Thymus (tissue), 11 donors: ENCODE results near the gene RCSD1. TPM values are rescaled to one million over a fixed set of nuclear protein-coding genes. Genes with fewer than 3 reads are reported as not detected.

Experiments
- DNase-seq, 9 donors: peaks; one replicate each; pipeline ENCODE4 v3.0.0-alpha.2; 2013; ENCODE audit warnings: low spot score in 9 of 9, low read depth in 6 of 9, missing footprints in 1 of 9
- H3K27ac ChIP-seq, 2 donors: one replicate each; pipeline ENCODE4 v1.5.1; 2013; ENCODE audit warnings: control low read depth in 1 of 2, low read depth in 1 of 2, low read length in 1 of 2, mild to moderate bottlenecking in 1 of 2, moderate library complexity in 1 of 2
- H3K27me3 ChIP-seq, 2 donors: one replicate each; pipeline ENCODE4 v1.5.1; 2013; ENCODE audit warnings: low read length in 1 of 2; ENCODE audit not compliant: control insufficient read depth in 2 of 2, insufficient read depth in 1 of 2
- H3K36me3 ChIP-seq, 2 donors: one replicate each; pipeline ENCODE4 v1.5.1; 2013; ENCODE audit warnings: low read length in 1 of 2, mild to moderate bottlenecking in 1 of 2, moderate library complexity in 1 of 2; ENCODE audit not compliant: control insufficient read depth in 2 of 2, insufficient read depth in 2 of 2
- H3K4me1 ChIP-seq, 2 donors: one replicate each; pipeline ENCODE4 v1.5.1; 2013; ENCODE audit warnings: low read length in 2 of 2; ENCODE audit not compliant: control insufficient read depth in 2 of 2, insufficient read depth in 2 of 2
- H3K4me3 ChIP-seq, 2 donors: one replicate each; pipeline ENCODE4 v1.5.1; 2013; ENCODE audit warnings: low read length in 2 of 2, control low read depth in 1 of 2, mild to moderate bottlenecking in 1 of 2
- H3K9me3 ChIP-seq, 2 donors: one replicate each; pipeline ENCODE4 v1.5.1; 2013; ENCODE audit warnings: low read length in 1 of 2, mild to moderate bottlenecking in 1 of 2; ENCODE audit not compliant: control insufficient read depth in 2 of 2, insufficient read depth in 1 of 2
- WGBS: extraction: QIAGEN DNeasy Blood & Tissue Kit; methylation state at CpG from one replicate; pipeline ENCODE4 v1.1.7; 2013; 5-methylcytosine and 5-hydroxymethylcytosine counted together
- polyA plus RNA-seq: library from polyadenylated mRNA; stranded (reverse); fragments of 200-250 nt; gene quantifications from one replicate; pipeline ENCODE4 v1.2.3, GENCODE V29; 2013
- total RNA-seq: library from RNA; stranded (reverse); fragments of 120-200 nt; gene quantifications from one replicate; pipeline ENCODE4 v1.2.4, GENCODE V29; 2013
- donor health status: healthy.

Gene RCSD1
- total and polyA plus RNA-seq, 2 donors = 69.4 to 95.8 TPM

DNA sequence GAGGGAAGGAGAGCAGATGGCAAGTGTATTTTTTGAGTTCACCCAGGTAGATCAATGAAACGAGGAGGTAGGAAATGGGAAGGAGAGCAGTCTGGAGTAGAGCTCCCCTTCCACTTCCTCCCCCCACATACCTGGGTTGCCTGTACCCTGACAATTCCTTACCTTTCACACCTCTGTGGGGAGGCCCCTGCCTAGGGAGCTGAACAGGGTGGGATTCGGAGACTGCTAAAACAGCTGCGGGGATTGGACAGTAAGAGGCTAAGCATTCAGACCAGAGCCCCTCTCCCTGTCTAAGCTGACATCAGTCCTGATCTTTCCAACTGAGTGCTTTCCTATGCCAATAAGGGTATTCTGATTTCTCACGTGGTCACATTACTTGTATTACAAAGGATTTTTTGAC, 14.5 kb downstream of the RCSD1 start:
- H3K4me3 ChIP-seq = no peak overlapping the region
- H3K27ac ChIP-seq = no peak overlapping the region
- no peak for DNase-seq
- peaks cover 63 to 74% of the 10 kb centered on the region in 2 donors for H3K36me3 ChIP-seq
- no peaks in the 10 kb centered on the region for H3K9me3 ChIP-seq
- WGBS = 86% methylated on average over 4 of the region's 4 CpGs
- H3K27me3 ChIP-seq = no peaks in the 10 kb centered on the region
- peaks cover 35 to 43% of the 10 kb centered on the region in 2 donors for H3K4me1 ChIP-seq

- Histone ChIP-seq H3K27me3 (no peaks in the 10 kb centered on the region), H3K4me1 (peaks cover 41 to 44% of the 10 kb centered on the region in 2 donors), H3K27ac (no peak overlapping the region), H3K36me3 (peaks cover 63 to 68% of the 10 kb centered on the region in 2 donors), H3K9me3 (no peaks in the 10 kb centered on the region), H3K4me3 (no peak overlapping the region)
- WGBS = 84% methylated on average over 3 of the region's 3 CpGs
- DNase-seq = no peak
Observed at GRCh38 chr1:167645140-167645541, 15.1 kb downstream of the RCSD1 start.

DNA sequence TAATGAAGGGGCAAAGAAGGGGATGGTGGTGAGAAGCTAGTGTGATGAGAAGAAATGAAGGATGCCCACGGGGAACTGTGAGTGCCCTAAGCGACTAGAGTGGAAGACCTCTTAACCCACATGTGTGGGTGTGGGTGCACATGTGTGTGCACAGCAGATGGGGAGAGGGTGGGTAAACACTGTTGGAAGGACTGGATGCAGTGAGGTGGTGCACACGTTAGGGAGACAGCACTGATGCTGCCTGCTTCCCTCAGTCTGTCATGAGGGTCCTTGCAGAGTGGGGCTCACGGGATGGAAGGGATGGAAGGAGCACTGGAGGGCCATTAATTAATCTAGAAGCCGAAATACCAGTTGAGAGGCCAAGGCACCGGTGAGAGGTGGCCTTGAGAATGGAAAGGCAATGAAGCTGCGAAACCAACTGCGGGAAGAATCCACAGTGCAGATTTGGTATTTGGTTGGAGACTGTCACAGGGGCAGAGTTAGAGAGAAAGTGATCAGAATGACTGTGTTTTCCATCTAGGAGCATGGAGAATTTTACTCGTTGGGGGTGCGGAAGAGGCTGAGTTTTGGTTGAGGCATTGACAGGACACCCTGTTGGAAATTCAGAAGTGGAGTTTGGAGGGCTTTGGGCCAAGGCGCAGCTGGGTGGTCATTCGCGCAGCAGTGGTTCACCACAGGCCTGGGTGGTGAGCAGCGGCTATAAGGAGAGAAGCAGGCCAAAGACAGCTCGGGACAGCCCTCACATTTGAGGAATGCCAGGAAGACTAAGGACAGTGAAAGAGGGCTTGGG, 15.8 kb downstream of the RCSD1 start:
- H3K36me3 ChIP-seq = peaks cover 58 to 67% of the 10 kb centered on the region in 2 donors
- H3K9me3 ChIP-seq = no peaks in the 10 kb centered on the region
- no peak overlapping the region for H3K27ac ChIP-seq
- no peaks in the 10 kb centered on the region for H3K27me3 ChIP-seq
- H3K4me1 ChIP-seq = peaks cover 45 to 48% of the 10 kb centered on the region in 2 donors
- no peak overlapping the region for H3K4me3 ChIP-seq
- DNase-seq = no peak
- WGBS = 83% methylated on average over 15 of the region's 15 CpGs

GRCh38 chr1:167648252-167648849, 18.3 kb downstream of the RCSD1 start:
- peaks cover 52% of the 10 kb centered on the region in 2 donors for H3K4me1 ChIP-seq
- peaks cover 43 to 54% of the 10 kb centered on the region in 2 donors for H3K36me3 ChIP-seq
- H3K27me3 ChIP-seq = no peaks in the 10 kb centered on the region
- 83% methylated on average over 5 of the region's 5 CpGs for WGBS
- no peaks in the 10 kb centered on the region for H3K9me3 ChIP-seq
- no peak for DNase-seq
- peak overlapping the region in 1 of 2 donors; percentile 3 for H3K27ac ChIP-seq
- no peak overlapping the region for H3K4me3 ChIP-seq

DNA sequence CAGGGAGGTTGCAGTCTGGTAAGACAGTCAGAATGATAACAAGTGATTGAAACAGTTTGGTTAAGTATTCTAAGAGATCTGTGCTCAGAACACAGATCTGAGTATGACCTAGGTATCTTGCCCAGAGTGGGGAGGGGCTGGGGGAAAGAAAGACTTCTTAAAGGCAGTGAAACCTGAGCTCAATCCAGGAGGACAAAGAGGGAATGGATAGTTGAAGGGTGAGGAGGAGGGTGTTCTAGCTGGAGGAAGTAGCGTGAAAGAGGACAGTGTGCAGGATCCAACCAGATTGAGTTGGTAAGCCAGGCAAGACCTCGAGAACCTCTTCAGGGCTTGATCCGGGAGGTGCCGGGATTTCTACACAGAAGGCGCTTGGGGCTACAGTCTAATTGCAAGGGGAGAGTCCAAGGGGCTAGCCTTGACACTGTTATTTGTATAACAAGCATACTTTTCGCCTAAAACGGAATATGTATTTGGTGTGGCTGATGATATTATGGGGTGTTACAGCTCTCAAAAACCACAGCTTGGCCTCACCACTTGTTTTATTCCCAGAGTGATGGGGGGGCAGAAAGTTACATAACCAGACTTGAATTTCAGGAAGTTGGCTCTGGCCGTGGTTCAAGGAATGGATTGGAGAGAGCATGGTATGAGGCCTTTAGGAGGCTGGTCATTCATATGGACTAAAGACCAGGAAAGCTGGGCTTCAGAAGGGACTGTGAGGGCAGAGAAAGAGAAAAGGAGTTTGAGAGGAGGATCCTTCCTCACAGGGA, 19.1 kb downstream of the RCSD1 start:
- Histone ChIP-seq H3K27ac (peak overlapping the region; percentile 70 to 76), H3K4me3 (no peak overlapping the region), H3K27me3 (no peaks in the 10 kb centered on the region), H3K9me3 (no peaks in the 10 kb centered on the region), H3K4me1 (peaks cover 54 to 55% of the 10 kb centered on the region in 2 donors), H3K36me3 (peaks cover 44 to 54% of the 10 kb centered on the region in 2 donors)
- no peak for DNase-seq
- 56% methylated on average over 8 of the region's 8 CpGs for WGBS

DNA sequence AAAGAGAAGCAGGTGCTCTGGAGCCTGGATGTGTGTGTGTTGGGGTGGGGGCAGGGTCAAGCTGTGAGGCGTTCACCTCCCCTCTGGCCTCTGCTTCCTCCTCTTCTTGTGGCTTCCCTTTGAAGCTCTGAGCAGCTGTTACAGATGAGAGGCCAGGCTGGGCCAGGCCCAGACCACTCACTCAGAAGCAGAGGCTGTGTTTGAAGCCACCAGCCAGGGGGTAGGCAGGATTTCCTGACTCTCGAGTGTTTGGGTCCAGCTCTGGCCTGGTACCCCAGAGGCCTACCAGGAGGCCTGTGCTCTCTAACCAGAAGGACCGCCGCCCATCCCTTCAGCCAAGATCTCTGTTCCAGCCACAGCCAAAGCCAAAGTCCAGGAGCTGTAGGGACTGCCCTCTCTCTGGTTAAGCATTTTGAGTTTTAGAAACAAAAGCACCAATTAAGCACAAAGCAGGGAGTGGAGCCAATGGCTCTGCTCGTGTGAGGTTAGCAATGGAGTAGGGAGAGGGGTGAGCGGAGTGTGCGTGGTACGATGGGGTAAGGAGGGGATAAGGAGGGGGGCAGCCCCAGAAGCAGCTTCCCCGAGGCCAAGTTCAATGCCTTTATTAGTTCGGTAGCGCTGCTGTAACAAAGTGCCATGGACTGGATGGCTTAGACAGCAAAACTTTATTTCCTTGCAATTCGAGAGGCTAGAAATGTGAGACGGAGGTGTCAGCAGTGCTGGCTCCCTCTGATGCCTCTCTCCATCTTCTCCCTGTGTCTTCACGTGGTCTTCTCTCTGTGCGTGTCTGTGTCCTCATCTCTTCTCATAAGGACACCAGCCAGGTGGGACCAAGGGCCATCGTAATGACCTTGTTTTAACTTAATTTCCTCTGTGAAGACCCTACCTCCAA, 20.5 kb downstream of the RCSD1 start:
- no peaks in the 10 kb centered on the region for H3K9me3 ChIP-seq
- DNase-seq = peak in 3 of 9 donors; percentile 33 to 59 (median 35)
- H3K27me3 ChIP-seq = no peaks in the 10 kb centered on the region
- 43% methylated on average over 16 of the region's 16 CpGs for WGBS
- peaks cover 59 to 69% of the 10 kb centered on the region in 2 donors for H3K4me1 ChIP-seq
- peaks cover 42 to 60% of the 10 kb centered on the region in 2 donors for H3K36me3 ChIP-seq
- peak overlapping the region; percentile 46 to 76 for H3K27ac ChIP-seq
- peak overlapping the region in 1 of 2 donors; percentile 9 for H3K4me3 ChIP-seq

- H3K27me3 ChIP-seq = no peaks in the 10 kb centered on the region
- peaks cover 55 to 69% of the 10 kb centered on the region in 2 donors for H3K4me1 ChIP-seq
- 52% methylated on average over 7 of the region's 7 CpGs for WGBS
- H3K36me3 ChIP-seq = peaks cover 35 to 61% of the 10 kb centered on the region in 2 donors
- no peak overlapping the region for H3K4me3 ChIP-seq
- DNase-seq = no peak
- H3K27ac ChIP-seq = peak overlapping the region; percentile 46 to 76
- no peaks in the 10 kb centered on the region for H3K9me3 ChIP-seq
Observed at GRCh38 chr1:167651161-167651693, 21.2 kb downstream of the RCSD1 start.

GRCh38 chr1:167654975-167655575, 25.0 kb downstream of the RCSD1 start:
- Histone ChIP-seq H3K36me3 (peaks cover 36 to 71% of the 10 kb centered on the region in 2 donors), H3K27me3 (no peaks in the 10 kb centered on the region), H3K4me1 (peaks cover 39 to 56% of the 10 kb centered on the region in 2 donors), H3K9me3 (no peaks in the 10 kb centered on the region), H3K27ac (peak overlapping the region in 1 of 2 donors; percentile 26), H3K4me3 (no peak overlapping the region)
- no peak for DNase-seq
- 53% methylated on average over 7 of the region's 7 CpGs for WGBS
